Activated T-cell treated with anti-CD3 and anti-CD28 coated beads, Interleukin-2, amount 50 U/mL, for 24 hours (primary cell): ENCODE data around the gene CDK4.

Source experiments
- DNase-seq: peaks from one replicate; pipeline ENCODE4 v3.0.0-alpha.2; 2020
- H3K27ac Mint-ChIP-seq: 2 replicates; pipeline ENCODE4 v1.8.0; 2020; ENCODE audit warnings: mild to moderate bottlenecking, mixed read lengths
- H3K27me3 Mint-ChIP-seq: 2 replicates; pipeline ENCODE4 v1.8.0; 2020; ENCODE audit warnings: mixed read lengths
- H3K36me3 Mint-ChIP-seq: 2 replicates; pipeline ENCODE4 v1.8.0; 2020; ENCODE audit warnings: low read depth, mixed read lengths
- H3K4me1 Mint-ChIP-seq: 2 replicates; pipeline ENCODE4 v1.8.0; 2020; ENCODE audit warnings: low read depth, mixed read lengths
- H3K4me3 Mint-ChIP-seq: 2 replicates; pipeline ENCODE4 v1.8.0; 2020; ENCODE audit warnings: mild to moderate bottlenecking, moderate library complexity, mixed read lengths
- H3K9me3 Mint-ChIP-seq: 2 replicates; pipeline ENCODE4 v1.8.0; 2020; ENCODE audit warnings: mixed read lengths

The CDK4 gene

GRCh38 chr12:57751788-57752667, at the start of gene CDK4:
TSS of gene CDK4 (minus strand) at chr12:57752310. CDS start at chr12:57751717, 593 bp downstream.
- DNase-seq = peak; percentile 98
- no peaks in the 10 kb centered on the region for H3K27me3 Mint-ChIP-seq
- no peaks in the 10 kb centered on the region for H3K9me3 Mint-ChIP-seq
- H3K27ac Mint-ChIP-seq = peak within 1 kb of the TSS; percentile 97
- H3K4me3 Mint-ChIP-seq = peak within 1 kb of the TSS; percentile 95
- peaks cover 58% of the 10 kb centered on the region for H3K4me1 Mint-ChIP-seq
- H3K36me3 Mint-ChIP-seq = peaks cover 53% of the 10 kb centered on the region

GRCh38 chr12:57800965-57801364, 48.9 kb upstream of the CDK4 start:
- H3K36me3 Mint-ChIP-seq = peaks cover 73% of the 10 kb centered on the region

GRCh38 chr12:57797933-57798332, 45.8 kb upstream of the CDK4 start:
- peaks cover 84% of the 10 kb centered on the region for H3K36me3 Mint-ChIP-seq
- DNase-seq = no peak
- no peaks in the 10 kb centered on the region for H3K27me3 Mint-ChIP-seq
- H3K27ac Mint-ChIP-seq = no peak overlapping the region
- H3K4me1 Mint-ChIP-seq = peaks cover 23% of the 10 kb centered on the region
- H3K9me3 Mint-ChIP-seq = no peaks in the 10 kb centered on the region
- H3K4me3 Mint-ChIP-seq = no peak overlapping the region

More at GRCh38 chr12:57800965-57801364, 48.9 kb upstream of the CDK4 start:
- DNase-seq = no peak
- Mint-ChIP-seq H3K9me3 (no peaks in the 10 kb centered on the region), H3K4me1 (peaks cover 7% of the 10 kb centered on the region), H3K27ac (peak overlapping the region; percentile 34), H3K4me3 (no peak overlapping the region), H3K27me3 (no peaks in the 10 kb centered on the region)

GRCh38 chr12:57796996-57797395, 44.9 kb upstream of the CDK4 start:
- Mint-ChIP-seq H3K9me3 (no peaks in the 10 kb centered on the region), H3K27me3 (no peaks in the 10 kb centered on the region), H3K27ac (peak overlapping the region; percentile 44), H3K4me3 (no peak overlapping the region), H3K4me1 (peaks cover 21% of the 10 kb centered on the region), H3K36me3 (peaks cover 84% of the 10 kb centered on the region)
- DNase-seq = no peak

GRCh38 chr12:57795354-57795753, 43.2 kb upstream of the CDK4 start:
- DNase-seq = no peak
- Mint-ChIP-seq H3K36me3 (peaks cover 84% of the 10 kb centered on the region), H3K9me3 (no peaks in the 10 kb centered on the region), H3K27ac (peak overlapping the region; percentile 57), H3K4me3 (no peak overlapping the region), H3K27me3 (no peaks in the 10 kb centered on the region), H3K4me1 (peaks cover 22% of the 10 kb centered on the region)

- Mint-ChIP-seq H3K36me3 (peaks cover 88% of the 10 kb centered on the region), H3K27me3 (no peaks in the 10 kb centered on the region), H3K4me3 (no peak overlapping the region), H3K27ac (peak overlapping the region; percentile 83), H3K9me3 (no peaks in the 10 kb centered on the region), H3K4me1 (peaks cover 24% of the 10 kb centered on the region)
- DNase-seq = no peak
These were observed 41.8 kb upstream of the CDK4 start for GRCh38 chr12:57793920-57794319.

- peaks cover 55% of the 10 kb centered on the region for H3K36me3 Mint-ChIP-seq
- peak overlapping the region; percentile 76 for H3K4me3 Mint-ChIP-seq
- H3K9me3 Mint-ChIP-seq = no peaks in the 10 kb centered on the region
- H3K27ac Mint-ChIP-seq = peak overlapping the region; percentile 77
- H3K4me1 Mint-ChIP-seq = peaks cover 34% of the 10 kb centered on the region
- no peaks in the 10 kb centered on the region for H3K27me3 Mint-ChIP-seq
- DNase-seq = no peak
These were observed 31.8 kb upstream of the CDK4 start for GRCh38 chr12:57783861-57784260.

- Mint-ChIP-seq H3K27ac (peak overlapping the region; percentile 97), H3K9me3 (no peaks in the 10 kb centered on the region), H3K27me3 (no peaks in the 10 kb centered on the region), H3K4me3 (peak overlapping the region; percentile 100), H3K4me1 (peaks cover 35% of the 10 kb centered on the region), H3K36me3 (peaks cover 53% of the 10 kb centered on the region)
- no peak for DNase-seq
These were observed 31.3 kb upstream of the CDK4 start for GRCh38 chr12:57783466-57783801.

GRCh38 chr12:57782608-57783465, 30.7 kb upstream of the CDK4 start, which contains the start of gene TSFM:
TSS of gene TSFM (plus strand) at chr12:57782787. CDS start at chr12:57782802, 15 bp downstream.
- peak within 1 kb of the TSS; percentile 100 for H3K4me3 Mint-ChIP-seq
- peak; percentile 97 for DNase-seq
- peak within 1 kb of the TSS; percentile 97 for H3K27ac Mint-ChIP-seq
- H3K9me3 Mint-ChIP-seq = no peaks in the 10 kb centered on the region
- peaks cover 49% of the 10 kb centered on the region for H3K36me3 Mint-ChIP-seq
- H3K4me1 Mint-ChIP-seq = peaks cover 34% of the 10 kb centered on the region
- H3K27me3 Mint-ChIP-seq = no peaks in the 10 kb centered on the region

- H3K27ac Mint-ChIP-seq = peak overlapping the region; percentile 97
- H3K4me1 Mint-ChIP-seq = peaks cover 32% of the 10 kb centered on the region
- peak overlapping the region; percentile 100 for H3K4me3 Mint-ChIP-seq
- H3K36me3 Mint-ChIP-seq = peaks cover 43% of the 10 kb centered on the region
- H3K27me3 Mint-ChIP-seq = no peaks in the 10 kb centered on the region
- no peak for DNase-seq
- no peaks in the 10 kb centered on the region for H3K9me3 Mint-ChIP-seq
These were observed 30.1 kb upstream of the CDK4 start for GRCh38 chr12:57782243-57782607.

GRCh38 chr12:57781801-57782200, 29.7 kb upstream of the CDK4 start:
- peak overlapping the region; percentile 97 for H3K27ac Mint-ChIP-seq
- H3K4me1 Mint-ChIP-seq = peaks cover 32% of the 10 kb centered on the region
- no peak overlapping the region for H3K4me3 Mint-ChIP-seq
- no peaks in the 10 kb centered on the region for H3K27me3 Mint-ChIP-seq
- peaks cover 39% of the 10 kb centered on the region for H3K36me3 Mint-ChIP-seq
- DNase-seq = no peak
- H3K9me3 Mint-ChIP-seq = no peaks in the 10 kb centered on the region

GRCh38 chr12:57781244-57781643, 29.1 kb upstream of the CDK4 start:
- Mint-ChIP-seq H3K27me3 (no peaks in the 10 kb centered on the region), H3K4me3 (no peak overlapping the region), H3K4me1 (peaks cover 31% of the 10 kb centered on the region), H3K27ac (peak overlapping the region; percentile 97), H3K36me3 (peaks cover 33% of the 10 kb centered on the region), H3K9me3 (no peaks in the 10 kb centered on the region)
- no peak for DNase-seq

GRCh38 chr12:57780284-57780897, 28.3 kb upstream of the CDK4 start:
- Mint-ChIP-seq H3K9me3 (no peaks in the 10 kb centered on the region), H3K4me1 (peaks cover 30% of the 10 kb centered on the region), H3K36me3 (peaks cover 29% of the 10 kb centered on the region), H3K27me3 (no peaks in the 10 kb centered on the region), H3K4me3 (no peak overlapping the region), H3K27ac (peak overlapping the region; percentile 28)
- DNase-seq = no peak

GRCh38 chr12:57779736-57780135, 27.6 kb upstream of the CDK4 start:
- DNase-seq = no peak
- Mint-ChIP-seq H3K27ac (no peak overlapping the region), H3K36me3 (peaks cover 25% of the 10 kb centered on the region), H3K9me3 (no peaks in the 10 kb centered on the region), H3K27me3 (no peaks in the 10 kb centered on the region), H3K4me3 (no peak overlapping the region), H3K4me1 (peaks cover 30% of the 10 kb centered on the region)
